ENCODE measurements around the gene XPR1. TPM values are rescaled to one million over a fixed set of nuclear protein-coding genes. Genes with fewer than 3 reads are reported as not detected.
"Not testable (repeated sequence)": the region's sequence is repeated elsewhere in the genome, so short reads cannot be mapped to it uniquely, and the experiment has no call there.

Gene XPR1
- total RNA-seq, 1 donor from 2014 or later = 11.6 TPM

DNA sequence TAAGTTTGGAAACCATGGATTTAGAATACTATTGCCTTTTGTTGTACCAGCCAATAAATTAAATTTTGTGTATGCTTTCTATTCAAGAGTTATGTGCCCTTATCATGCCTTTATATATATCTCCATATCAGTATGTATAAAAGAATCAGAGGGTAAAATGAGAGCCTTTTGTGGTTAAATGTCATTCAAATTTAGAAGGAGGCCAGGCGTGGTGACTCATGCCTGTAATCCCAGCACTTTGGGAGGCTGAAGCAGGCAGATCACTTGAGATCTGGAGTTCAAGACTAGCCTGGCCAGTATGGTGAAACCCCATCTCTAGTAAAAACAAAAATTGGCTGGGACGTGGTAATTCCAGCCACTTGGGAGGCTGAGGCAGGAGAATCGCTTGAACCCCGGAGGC is 88.9 kb downstream of the XPR1 start:
- no peak for DNase-seq (ENCODE audit: low spot score)

DNA sequence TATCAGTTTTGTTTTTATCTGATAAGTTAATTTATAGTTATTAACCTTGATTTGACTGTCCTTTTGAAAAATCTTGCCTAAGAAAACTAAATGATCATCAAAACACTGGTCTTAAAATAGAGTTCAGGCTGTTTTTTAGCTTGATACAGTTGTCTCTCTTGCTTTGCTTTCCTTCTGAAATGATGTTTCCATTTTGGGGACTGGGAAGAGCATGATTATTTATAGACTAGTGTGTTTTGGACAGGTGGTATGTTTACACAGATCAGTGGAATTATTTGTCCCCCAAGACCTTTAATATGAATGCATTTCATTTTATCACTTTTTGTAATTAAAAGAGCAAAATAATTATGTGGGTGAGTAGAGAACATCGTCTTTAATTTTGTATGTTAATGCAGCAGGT is 90.8 kb downstream of the XPR1 start:
- DNase-seq (ENCODE audit: low spot score) = no peak

DNA sequence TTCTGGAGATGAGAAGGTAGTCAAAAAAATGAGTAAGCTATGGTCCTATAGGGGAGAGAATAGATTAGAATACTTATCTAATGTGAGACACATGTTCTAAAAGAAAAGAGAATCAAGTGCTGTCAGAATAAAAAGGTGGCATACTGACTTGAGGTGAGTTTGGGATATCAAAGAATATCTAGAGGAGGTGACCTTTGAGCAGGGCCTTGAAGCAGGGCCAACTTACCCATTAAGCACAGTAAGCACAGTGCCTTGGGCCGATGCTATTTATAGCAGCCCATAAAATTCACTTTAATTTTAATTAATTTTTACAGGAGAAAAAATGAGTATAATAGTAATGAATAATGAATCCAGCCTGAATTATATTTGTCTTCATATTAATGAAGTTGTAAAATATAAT is 92.2 kb downstream of the XPR1 start:
- no peak for DNase-seq (ENCODE audit: low spot score)

DNA sequence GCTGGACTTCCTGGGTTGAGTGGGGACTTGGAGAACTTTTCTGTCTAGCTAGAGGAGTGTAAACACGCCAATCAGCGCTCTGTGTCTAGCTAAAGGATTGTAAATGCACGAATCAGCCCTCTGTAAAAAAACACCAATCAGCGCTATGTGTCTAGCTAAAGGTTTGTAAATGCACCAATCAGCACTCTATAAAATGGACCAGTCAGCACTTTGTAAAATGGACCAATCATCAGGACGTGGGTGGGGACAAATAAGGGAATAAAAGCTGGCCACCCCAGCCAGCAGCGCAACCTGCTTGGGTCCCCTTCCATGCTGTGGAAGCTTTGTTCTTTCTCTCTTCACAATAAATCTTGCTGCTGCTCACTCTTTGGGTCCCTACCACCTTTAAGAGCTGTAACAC is 94.2 kb downstream of the XPR1 start:
- DNase-seq (ENCODE audit: low spot score) = not testable (repeated sequence)

DNA sequence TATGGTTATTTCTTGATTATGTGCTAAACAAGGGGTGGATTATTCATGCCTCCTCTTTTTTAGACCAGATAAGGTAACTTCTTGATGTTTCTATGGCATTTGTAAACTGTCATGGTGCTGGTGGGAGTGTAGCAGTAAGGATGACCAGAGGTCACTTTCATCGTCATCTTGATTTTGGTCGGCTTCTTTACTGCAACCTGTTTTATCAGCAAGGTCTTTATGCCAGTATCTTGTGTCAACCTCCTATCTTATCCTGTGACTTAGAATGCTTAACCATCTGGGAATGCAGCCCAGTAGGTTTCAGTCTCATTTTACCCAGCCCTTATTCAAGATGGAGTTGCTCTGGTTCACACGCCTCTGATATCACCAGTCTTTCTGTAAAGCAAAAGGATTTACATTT is 95.9 kb downstream of the XPR1 start:
- not testable (repeated sequence) for DNase-seq (ENCODE audit: low spot score)

DNA sequence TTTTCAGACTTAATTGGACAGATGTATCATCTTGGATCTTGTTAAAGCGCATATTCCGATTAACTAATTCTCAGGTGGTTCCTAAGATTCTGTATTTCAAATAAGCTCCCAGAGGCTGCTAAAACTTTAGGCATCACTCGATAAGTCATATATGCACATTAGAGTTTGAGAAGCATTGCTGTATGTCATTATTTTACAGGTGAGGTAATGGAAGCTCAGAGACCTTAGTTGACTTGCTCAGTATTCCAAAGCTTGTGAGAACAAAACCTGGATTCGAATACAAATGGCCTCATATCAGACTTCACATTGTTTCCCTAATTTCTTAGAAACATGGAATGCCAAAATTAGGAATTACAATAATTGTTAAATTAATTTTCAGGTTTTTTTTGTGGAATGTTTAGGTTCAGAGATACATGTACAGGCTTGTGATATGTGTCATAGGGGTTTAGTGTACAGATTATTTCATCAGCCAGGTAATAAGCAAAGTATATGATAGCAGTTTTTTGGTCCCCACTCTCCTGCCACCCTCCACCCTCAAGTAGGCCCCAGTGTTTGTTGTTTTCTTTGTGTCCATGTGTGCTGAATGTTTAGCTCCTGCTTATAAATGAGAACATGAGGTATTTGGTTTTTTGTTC is 96.8 kb downstream of the XPR1 start:
- no peak for DNase-seq (ENCODE audit: low spot score)

DNA sequence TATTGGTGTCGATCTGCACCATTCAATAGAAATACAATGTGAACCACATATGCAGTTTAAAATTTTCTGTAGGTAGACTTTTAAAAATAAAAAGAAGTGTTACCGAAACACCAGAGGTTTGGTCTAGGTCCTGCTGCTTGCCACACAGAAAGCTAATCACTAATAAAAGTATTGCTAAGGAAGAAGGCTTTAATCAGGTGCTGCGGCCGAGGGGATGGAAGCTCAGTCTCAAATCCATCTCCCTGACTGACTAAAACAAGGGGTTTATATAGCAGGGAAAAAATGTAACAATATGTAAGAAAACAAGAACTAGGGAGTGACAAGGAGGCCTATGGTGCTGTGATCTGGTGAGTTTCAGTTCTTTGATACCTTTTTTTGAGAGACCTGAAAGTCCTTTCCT is 99.3 kb downstream of the XPR1 start:
- no peak for DNase-seq (ENCODE audit: low spot score)

DNA sequence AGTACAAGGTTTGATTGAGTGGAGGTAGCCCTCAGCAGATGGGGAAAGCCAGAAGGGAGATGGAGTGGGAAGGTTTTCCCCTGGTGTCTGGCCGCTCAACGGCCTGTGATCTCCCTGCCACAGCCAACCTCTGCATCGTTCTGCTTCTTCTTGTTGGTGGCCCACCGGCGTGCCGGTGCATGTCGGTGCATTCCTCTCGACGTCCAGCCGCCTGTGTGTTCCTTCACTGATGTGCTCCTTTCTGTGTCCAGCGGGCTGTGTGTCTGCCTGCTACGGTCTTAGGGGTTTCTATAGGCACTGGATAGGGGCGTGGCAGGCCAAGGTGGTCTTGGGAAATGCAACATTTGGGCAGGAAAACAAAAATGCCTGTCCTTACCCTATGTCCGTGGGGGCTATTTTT is 101.0 kb downstream of the XPR1 start:
- DNase-seq (ENCODE audit: low spot score) = no peak

DNA sequence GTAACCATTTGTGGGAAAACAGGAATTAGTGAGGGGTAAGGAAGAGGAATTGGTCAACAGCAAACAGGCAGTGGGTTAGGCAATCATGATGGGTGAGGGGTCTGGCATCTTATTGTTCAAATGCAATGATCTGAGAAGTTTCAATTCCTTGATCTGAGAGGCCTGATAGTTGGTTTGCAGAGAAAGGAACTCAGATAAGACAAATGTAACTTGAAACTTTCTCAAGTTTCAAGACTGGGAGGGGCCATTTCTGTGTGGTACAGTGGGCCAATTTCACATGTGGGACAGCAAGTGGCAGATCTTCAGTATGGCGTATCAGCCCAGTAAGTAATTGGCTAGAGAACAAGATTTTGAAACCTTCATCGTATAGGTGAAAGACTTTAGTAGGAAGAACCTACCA is 102.5 kb downstream of the XPR1 start:
- DNase-seq (ENCODE audit: low spot score) = no peak

DNA sequence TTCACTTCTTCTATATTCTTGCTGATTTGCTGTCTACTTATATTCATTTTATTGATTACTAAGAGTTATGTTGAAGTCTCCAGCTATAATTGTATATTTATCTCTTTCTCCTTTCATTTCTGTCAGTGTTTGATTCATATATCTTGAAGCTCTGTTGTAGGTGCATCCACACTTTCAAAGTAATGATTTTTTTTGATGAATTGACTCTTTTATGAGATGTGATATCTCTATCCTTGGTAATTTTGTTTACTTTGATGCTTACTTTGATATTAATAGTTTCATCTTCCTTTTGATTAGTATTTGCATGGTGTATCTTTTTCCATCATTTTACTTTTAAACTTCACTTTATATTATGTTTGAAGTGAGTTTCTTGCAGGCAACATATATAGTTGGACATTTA is 110.8 kb downstream of the XPR1 start:
- DNase-seq (ENCODE audit: low spot score) = no peak

DNA sequence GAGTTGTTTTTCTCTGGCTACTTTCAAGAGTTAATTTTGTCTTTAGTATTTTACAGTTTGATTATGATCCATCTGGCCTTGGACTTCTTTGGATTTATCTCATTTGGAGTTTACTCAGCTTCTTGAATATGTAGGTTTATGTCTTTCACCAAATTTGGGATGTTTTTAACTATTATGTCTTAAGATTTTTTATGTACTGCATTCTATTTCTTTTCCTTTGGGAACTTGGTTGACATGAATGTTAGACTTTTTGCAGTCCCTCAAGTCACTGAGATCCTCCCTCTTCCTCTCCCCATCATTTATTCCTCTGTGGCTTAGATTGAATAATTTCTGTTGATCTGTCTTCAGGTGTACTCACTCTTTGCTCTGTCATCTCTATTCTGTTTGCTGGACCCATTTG is 112.0 kb downstream of the XPR1 start:
- no peak for DNase-seq (ENCODE audit: low spot score)

DNA sequence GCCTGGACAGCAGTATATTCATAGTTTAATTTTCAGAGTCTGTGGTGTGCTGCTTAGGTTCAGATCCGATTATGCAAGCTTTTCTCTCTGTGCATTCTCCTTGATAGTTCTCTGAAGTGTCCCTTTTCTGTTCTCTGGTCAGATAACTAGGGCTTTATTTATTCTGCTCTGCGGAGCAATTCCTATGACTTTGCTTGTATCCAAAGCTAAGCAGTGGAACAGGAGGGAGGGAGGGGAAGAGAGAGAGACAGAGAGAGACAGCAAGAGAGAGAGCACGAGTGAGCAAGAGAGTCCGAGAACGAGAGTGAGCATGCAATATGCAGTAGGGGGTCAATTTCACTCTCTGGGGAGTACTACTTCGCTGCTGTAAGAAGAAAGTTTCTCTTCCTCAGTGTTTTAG is 113.3 kb downstream of the XPR1 start:
- DNase-seq (ENCODE audit: low spot score) = no peak

DNA sequence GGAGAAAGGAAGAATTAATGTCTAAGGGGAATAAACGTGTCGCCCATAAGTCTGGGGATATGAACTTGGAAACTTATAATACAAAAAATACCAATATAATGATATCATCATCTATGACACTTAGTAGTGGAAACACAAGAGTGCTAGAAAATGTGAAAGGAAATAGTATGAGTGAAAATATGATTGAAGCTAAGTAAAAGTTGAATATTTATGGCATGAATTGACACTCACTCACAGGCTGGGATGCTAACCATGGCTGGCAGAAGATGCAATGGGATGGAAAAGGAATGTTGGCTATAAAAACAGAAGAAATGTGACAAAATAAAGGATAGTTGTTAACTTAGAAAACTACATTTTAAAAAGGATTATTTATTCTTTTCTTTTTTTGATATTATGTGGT is 120.1 kb downstream of the XPR1 start:
- DNase-seq (ENCODE audit: low spot score) = no peak

DNA sequence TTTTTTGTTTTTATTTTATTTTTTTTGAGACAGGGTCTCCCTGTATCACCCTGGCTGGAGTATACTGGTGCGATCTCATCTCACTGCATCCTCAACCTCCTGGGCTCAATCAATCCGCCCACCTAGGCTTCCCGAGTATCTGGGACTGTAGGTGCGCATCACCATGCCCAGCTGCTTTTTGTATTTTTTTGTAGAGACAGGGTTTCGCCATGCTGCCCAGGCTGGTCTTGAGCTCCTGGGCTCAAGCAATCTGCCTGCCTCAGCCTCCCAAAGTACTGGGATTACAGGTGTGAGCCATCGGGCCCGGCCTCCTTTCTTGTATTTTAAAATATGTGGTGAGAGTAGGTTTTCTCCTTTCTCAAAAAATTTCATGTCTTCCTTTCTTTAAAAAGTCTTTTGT is 122.6 kb downstream of the XPR1 start:
- DNase-seq (ENCODE audit: low spot score) = no peak

DNA sequence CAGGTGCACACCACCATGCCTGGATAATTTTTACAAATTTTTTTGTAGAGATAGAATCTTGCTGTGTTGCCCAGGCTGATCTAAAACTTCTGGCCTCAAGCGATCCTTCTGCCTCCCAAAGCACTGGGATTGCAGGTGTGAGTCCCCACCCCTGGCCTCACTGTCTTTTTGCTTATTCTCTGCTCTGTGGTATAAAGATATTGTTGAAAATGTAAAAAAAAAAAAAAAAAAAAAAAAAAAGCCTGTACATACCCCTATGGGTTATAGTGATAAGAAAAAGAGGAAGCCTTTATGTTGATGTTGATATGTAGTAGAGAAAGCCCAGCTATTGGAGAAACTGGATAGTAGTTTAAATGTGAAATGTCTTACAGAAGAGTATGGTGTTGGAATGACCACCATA is 125.8 kb downstream of the XPR1 start:
- no peak for DNase-seq (ENCODE audit: low spot score)

DNA sequence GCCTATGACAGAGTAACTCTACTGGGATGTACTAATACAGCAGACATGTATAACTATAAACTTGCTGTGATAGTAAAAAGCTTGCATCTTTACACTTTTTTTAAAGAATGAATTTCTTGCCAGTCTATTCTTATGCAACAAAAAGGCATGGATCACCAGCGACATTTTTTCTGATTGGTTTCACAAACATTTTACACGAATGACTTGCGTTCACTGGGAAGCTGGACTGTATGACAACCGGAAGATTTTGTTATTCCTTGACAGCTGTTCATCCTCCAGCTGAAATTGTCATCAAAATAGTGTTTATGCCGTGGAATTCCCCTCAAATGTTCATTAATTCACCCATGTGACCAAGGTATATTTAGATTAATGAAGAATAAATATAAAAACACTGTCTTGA is 131.0 kb downstream of the XPR1 start:
- DNase-seq (ENCODE audit: low spot score) = no peak

DNA sequence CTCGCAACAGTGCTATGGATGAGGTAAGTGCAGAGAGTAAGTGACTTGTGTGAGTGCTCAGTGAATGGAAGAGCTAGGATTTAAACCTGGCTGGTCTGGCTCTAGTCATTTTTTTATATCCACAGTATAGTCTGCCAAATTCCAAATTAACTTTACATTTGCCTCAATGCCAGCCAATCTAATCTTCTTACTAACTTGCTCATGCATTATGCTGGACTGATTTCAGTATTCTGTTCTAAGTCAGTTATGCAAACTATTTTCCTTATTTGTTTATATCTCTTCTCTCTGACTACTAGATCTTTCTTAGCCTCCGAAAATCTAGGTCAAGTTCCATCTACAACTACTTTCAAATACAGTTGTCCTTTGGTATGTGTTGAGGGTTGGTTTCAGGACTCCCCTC is 133.3 kb downstream of the XPR1 start:
- peak; percentile 79 for DNase-seq (ENCODE audit: low spot score)

DNA sequence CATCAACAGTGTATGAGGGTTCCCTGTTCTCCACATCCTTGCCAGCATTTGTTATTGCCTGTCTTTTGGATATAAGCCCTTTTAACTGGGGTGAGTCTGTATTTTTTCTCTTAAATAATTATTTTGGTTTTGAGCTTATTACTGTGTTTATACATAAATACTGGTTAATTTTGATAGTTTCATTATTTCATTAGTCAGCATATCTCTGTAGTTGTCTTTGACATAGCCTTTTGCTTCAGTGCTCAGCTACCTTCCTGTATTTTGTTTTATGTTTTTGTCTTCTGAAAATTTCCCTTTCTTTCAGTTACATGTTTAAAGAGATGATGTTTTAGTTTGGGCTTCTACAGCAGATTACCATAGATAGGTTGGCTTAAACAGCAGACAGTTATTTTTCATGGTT is 138.1 kb downstream of the XPR1 start:
- DNase-seq (ENCODE audit: low spot score) = no peak

DNA sequence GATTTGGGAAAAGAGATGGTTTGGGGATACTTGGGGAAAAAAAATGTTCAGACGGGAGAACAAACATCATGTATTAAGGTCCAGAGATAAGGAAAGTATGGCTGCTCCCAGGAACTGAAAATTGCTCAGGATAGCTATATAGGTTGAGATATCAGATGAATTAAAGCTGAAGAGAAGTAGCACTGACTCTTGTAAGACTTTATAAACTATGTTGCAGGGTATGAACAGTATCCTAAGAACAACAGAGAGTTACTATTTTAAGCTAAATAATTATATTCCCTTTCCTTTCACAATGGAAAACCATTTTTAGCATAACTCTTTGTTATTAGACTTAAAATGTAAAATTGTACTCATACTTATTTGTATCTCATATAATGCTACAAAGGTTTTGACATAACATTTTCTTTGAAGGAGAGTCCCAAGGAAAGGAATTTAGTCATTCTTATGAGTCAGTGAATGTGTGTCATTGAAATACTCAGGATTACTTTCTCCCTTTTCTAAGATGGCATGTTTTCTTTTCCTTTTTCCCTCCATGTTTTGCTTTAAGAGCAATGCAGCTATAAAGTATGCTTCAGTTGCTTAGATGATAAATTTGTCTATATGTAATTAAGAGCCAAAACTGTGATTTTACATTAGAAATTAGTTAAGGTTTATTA is 141.5 kb downstream of the XPR1 start:
- peak; percentile 11 for DNase-seq (ENCODE audit: low spot score)

DNA sequence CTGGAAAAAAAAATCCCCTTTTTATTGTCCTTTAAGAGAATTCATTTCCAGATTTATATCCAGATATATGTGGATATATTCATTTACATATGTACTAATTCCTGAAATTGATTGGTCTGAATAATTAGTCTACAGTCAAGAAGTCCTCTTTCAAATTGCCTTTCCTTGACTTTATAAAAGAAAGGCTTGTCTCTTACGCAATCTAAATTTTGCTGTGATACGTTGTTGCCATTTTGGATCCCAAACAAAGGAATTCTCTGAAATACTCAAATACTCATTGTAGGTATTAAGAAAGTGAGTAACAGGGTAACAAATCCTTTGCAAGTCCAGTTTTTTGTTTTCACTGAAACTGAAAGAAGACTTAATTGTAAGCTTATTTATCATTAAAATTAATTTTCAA is 144.0 kb downstream of the XPR1 start:
- DNase-seq (ENCODE audit: low spot score) = no peak

DNA sequence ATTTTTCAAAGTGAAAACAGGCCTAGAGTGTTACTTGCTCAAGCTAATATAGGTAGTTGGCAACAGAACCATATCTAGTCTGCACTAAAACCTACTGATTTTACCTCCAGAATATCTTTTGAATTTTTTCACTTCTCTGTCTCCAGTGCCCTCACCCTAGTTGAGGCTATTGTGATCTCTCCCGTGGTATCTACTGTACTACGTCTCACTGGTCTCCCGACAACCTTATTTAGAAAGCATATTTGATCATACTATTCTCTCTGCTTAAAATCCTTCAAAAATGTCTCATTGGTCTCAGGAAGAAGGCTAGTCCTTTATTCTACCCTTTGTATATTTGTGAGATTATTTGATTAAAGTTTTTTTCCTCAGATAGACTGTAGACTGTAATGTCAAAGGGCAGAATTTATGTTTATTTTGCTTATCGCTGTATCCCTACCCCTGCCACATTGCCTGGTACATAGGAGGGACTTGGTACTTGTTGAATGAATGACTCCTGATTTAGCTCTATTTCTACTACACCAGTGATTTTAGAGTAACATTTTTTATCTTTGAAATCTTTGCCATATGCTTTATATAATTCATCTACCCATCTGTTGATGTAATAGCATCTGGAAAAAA is 145.4 kb downstream of the XPR1 start:
- DNase-seq (ENCODE audit: low spot score) = no peak

DNA sequence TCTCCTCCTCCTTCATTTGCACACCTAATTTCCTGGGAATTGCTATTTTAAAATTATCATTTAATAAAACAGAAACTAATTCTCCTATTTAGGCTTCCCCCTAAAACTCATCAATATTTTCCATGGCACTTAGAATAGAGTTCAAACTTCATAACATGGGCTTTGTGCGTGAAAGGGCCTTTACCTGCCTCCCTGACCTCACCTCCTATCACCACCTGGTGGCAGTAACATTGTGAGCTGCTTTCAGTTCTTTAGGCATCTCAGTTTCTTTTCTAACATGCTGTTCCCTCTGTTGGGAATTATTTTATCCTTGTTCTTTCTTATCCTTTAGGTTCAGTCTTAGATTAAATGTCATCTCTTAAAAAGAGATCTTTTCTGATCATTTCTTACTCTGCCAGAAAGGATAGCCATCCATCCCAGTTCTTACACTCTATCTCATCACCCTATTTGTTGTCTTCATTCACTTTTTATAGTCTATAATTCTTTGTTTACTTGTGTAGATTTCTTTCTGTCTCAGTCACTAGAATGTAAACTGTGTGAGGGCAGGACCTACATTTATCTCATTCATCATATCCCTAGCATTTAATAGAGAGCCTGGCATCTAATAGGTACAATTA is 147.1 kb downstream of the XPR1 start:
- DNase-seq (ENCODE audit: low spot score) = no peak

DNA sequence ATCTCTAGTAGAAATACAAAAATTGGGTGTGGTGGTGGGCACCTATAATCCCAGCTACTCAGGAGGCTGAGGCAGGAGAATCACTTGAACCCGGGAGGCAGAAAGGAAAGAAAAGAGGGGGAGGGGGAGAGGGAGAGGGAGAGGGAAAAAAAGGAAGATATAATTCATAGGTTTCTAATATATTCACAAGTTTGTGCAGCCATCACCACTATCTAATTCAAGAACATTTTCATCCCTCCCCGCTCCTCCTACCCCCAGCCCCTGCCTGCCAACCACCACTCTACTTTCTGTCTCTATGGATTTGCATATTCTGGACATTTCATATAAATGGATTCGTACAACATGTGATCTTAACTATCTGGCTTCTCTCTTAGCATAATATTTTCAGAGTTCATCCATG is 147.8 kb downstream of the XPR1 start:
- no peak for DNase-seq (ENCODE audit: low spot score)
